HG02642 (cell line): ENCODE results near the gene SREK1.

Experiments
- ATAC-seq: cut with Tn5 transposase; IDR thresholded peaks from one replicate; pipeline ENCODE4 v1.9.1; 2021; ENCODE audit warnings: mild to moderate bottlenecking; ENCODE audit not compliant: unreplicated experiment, poor library complexity

Gene SREK1

GRCh38 chr5:66157046-66157445, 12.9 kb downstream of the SREK1 start:
- ATAC-seq: no peak

DNA sequence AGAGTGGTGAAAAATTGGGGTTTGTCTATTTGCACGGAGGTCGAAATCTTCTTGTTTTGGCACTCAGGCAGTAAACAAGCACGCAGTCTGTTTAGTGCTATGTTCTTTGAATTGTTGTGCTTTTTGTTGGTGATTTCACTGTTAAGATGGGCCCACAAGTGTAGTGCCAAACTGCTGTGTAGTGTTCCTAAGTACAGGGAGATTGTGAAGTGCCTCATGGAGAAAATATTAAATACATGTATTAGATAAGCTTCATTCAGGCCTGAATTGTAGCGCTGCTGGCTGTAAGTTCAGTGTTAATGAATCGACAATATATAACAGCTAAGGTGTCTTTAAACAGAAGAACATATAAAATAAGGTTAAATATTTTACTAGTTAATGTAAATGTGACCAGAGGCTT, 17.3 kb downstream of the SREK1 start:
- ATAC-seq: no peak

GRCh38 chr5:66164044-66164790, 20.1 kb downstream of the SREK1 start:
- ATAC-seq: no peak

DNA sequence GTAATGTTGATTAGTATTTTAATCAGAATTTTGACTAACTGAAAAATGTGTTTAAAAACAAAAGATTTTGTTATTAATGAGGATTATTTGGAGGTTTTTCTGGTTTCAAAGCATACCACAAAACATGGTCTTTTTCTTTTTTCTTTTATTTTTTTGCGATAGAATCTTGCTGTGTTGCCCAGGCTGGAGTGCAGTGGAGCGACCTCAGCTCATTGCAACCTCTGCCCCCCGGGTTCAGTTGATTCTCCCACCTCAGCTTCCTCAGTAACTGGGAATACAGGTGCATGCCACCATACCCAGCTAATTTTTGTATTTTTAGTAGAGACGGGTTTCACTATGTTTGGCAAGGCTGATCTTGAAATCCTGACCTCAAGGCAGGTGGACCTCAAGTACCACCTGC, 24.1 kb downstream of the SREK1 start:
- no peak for ATAC-seq

DNA sequence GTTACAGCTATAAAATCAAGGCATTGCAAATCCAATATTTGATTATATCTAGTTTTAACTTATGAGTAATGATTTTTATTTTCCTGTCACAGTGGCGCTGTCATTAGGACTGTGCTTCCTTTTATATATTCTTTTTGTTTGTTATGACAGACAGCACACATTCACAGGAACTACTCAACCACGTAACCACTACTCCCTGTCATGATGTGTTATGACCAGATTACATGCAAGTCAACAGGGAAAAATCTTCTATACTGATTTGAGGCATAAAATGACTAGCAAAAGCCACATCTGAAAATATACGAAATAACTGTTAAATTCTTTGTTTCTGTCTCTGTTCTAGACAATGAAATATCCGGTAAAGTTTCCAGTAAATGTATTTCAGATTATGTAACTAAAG, 25.4 kb downstream of the SREK1 start:
- no peak for ATAC-seq

GRCh38 chr5:66170195-66170919, 26.3 kb downstream of the SREK1 start:
- ATAC-seq: no peak

- peak; percentile 63 for ATAC-seq
These were observed 27.5 kb downstream of the SREK1 start for GRCh38 chr5:66171349-66172344.

- no peak for ATAC-seq
These were observed 30.2 kb downstream of the SREK1 start for GRCh38 chr5:66174338-66174737.

GRCh38 chr5:66178799-66179198, 34.7 kb downstream of the SREK1 start:
- no peak for ATAC-seq

DNA sequence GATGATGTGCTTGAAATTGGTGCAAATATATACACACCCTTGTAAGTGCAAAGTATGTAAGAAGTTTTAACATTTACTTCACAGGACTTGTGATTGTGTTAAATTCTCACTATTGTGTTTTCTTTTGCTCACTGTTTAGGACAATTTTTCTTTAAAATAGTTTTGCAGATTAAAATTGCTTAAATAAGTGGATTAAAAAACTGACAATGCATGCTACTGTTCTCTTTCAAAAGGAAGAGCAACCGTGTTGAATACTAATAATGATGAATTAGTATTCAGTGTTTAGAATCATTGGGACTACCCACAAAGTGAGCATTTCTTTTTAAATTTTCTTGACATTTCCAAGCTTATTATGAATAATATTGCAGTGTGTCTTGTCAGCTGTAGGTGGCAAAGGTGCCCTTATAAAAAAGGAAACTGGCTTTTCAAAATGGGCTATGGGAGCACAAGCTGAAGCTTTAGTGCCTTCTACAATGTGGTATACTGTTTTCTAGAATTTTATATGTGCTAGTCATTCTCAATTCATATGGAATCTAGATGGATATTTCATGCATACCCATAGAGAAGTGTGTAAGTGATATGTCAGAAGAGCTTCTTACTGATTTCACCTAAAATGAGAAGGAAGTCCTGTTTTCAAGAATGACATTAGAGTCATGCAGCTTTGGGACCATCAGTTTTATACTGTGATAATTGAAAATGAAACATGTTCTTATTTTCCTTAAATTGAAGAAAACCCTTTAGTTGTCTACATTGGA, 35.4 kb downstream of the SREK1 start:
- ATAC-seq: no peak

DNA sequence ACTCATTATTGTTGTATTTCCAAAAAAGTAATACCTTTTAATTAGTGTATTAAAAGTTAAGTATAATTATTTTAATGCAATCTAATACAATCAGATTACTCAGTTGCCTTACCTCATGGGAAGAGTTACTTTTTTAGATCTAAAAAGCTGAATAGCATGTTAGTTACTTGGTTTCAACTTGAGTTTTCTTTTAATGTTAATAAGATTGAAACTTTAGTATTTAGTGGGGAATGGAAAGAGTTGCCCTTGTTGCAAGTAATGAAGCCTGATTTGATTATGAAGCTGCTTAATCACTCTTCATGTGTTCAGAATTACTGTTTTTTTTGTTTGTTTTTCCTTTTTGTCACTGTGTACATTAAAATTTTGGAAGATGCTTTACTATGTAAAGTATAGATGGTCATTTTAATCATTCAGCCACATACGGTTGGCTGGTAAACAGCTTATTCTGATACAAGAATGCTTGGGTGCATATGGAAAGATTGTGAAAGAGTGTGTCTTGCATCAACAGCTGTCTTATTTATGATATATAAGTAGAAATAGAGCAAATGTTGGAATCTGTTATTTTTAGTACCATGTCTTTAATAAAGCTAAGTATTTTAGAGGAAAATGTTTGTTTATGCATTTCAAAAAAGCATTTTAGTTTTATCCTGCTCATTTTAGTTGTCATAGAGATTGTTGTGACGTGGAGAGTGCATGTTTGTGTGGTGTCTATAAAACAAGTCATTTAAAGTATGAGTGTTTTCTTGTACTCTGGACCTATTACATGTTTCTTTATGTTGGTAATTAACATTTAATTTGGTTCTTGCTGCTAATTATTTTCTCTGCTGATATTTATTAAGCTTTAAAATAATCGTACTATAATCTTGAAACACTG, 36.4 kb downstream of the SREK1 start:
- no peak for ATAC-seq

DNA sequence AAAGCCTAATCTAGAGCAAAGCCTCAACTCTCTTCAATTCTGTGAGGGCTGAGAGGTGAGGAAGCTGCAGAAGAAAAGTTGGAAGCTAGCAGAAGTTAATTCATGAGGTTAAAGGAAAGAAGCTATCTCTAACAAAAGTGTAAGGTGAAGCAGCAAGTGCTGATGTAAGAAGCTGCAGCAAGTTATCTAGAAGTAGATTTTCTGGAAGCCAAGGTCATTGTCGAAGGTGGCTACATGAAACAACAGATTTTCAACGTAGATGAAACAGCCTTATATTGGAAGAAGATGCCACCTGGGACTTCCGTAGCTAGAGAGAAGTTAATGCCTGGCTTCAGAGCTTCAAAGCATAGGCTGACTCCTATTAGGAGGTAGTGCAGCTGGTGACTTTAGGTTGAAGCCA, 42.0 kb downstream of the SREK1 start:
- ATAC-seq: no peak

DNA sequence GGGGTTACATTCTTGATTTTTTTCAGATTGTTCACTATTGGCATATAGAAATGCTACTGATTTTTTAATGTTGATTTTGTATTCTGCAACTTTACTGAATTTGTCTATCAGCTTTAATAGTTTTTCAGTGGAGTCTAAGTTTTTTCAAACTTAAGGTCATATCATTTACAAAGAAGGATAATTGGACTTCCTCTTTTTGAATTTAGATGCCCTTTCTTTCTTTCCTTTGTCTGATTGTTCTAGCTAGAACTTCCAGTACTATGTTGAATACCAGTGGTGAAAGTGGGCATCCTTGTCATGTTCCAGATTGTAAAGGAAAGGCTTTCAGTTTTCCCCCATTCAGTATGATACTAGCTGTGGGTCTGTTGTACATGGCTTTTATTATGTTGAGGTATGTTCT, 49.3 kb downstream of the SREK1 start:
- ATAC-seq: no peak

- no peak for ATAC-seq
These were observed 53.8 kb downstream of the SREK1 start for GRCh38 chr5:66197764-66198405.

- no peak for ATAC-seq
These were observed 54.7 kb downstream of the SREK1 start for GRCh38 chr5:66198837-66199236.

- ATAC-seq: no peak
These were observed 59.4 kb downstream of the SREK1 start for GRCh38 chr5:66203531-66203930.

DNA sequence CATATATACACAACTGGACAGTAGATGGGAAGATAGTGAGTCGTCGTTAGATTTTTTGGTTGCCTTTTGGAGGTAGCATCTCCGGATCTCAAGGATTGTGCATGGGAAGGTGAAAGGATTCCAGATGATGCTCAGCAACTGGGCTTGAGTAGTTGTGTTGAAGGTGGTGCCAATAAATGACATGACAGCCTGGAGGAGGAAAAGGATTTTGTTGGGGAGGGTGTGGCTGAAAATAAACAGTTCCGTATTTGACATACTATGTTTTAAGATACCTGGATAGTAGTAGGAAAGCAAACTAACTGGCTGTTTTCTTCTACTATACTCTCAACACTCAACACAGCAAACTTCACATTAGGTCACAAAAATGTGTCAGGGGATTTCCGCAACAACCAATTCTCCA, 62.4 kb downstream of the SREK1 start:
- ATAC-seq: no peak

DNA sequence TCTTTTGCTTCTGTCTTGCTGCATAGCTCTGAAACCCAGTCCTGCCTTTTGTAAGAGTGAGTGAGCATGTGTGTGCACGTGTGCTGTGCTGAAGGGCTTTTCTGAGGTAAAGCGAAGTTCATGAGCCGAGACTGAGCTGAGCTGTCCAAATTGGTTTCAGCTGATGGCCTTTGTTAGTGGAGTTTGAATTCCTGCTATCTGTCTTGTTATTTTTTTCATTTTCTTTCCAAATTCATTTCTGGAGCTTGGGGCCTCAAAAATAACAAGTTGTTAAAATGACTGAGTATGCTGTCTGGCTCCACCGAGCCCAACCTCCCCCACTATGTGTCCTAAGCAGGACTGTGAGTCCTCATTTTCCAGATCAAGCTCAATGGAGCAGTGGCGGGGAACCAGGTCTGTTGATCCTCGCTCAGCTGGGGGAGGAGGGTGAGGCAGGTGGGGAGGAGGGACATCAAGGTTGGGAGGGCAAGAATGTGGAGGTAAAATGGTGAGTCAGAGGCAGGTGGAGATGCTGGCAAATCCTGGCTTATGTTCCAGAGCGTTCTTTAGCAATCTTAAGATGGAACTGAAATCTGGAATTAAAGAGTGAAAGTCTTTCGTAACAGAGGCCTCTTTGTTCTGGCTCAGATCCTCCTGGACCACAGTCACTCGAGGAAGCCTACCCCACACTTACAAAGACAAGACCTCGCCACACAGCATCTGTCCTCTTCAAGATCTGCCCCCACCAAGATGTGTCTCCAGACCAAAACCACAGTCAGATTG, 63.9 kb downstream of the SREK1 start:
- no peak for ATAC-seq
